ENCODE results near the gene CCDC127.

CCDC127 gene

GRCh38 chr5:155651-156410 lies 62.1 kb downstream of the CCDC127 start:
- no peak for DNase-seq

GRCh38 chr5:154826-155225 lies 63.1 kb downstream of the CCDC127 start:
- DNase-seq = no peak

- no peak for DNase-seq
These were observed 63.7 kb downstream of the CCDC127 start for GRCh38 chr5:154236-154635.

- no peak for DNase-seq
These were observed 64.7 kb downstream of the CCDC127 start for GRCh38 chr5:153256-153655.

GRCh38 chr5:152077-152476 lies 65.9 kb downstream of the CCDC127 start:
- no peak for DNase-seq

DNA sequence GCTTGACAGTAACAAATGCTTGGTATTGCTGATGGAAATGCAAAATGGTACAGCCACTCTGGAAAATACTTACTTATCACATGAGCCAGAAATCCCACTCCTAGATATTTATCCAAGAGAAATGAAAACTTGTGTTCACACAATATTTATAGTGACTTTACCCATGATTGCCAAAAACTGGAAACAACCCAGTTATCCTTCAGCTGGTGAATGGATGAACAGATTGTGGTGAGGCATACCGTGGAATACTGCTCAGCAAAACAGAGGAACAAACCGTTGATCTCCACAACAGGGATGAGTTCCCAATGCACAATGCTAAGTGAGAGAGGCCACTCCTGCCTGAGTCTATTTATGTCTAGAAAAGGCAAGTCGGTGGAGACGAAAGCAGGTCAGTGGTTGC lies 67.2 kb downstream of the CCDC127 start:
- DNase-seq = no peak

GRCh38 chr5:149745-150485 lies 68.0 kb downstream of the CCDC127 start:
- DNase-seq = no peak

DNA sequence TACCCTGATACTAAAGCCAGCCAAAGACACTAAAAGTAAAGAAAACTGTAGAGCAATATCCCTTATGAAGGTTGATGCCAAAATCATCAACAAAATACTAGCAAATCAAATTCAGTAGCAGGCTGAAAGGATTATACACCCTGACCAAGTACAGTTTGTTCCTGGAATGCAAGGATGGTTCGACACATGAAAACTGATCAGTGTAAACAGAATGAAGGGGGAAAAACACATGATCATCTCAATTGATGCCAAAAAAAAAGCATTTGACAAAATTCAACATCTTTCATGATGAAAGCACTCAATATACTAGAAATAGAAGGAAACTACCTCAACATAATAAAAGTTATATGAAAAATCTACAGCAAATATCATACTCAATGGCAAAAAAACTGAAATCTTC lies 70.2 kb downstream of the CCDC127 start:
- DNase-seq = no peak
